ENCODE measurements around the gene TIMMDC1.

- TF ChIP-seq CTCF (IDR thresholded peaks at IDR 0.05) (no peak), POLR2A (IDR thresholded peaks at IDR 0.05) (no peak)
These were observed 50.0 kb downstream of the TIMMDC1 start for GRCh38 chr3:119548341-119548740.
